ENCODE data around the gene MLLT3. TPM values are rescaled to one million over a fixed set of nuclear protein-coding genes. Genes with fewer than 3 reads are reported as not detected.

The MLLT3 gene
- total RNA-seq, 4 donors from 2014 or later, result 2.1 to 30.4 (median 14.0) TPM

DNA sequence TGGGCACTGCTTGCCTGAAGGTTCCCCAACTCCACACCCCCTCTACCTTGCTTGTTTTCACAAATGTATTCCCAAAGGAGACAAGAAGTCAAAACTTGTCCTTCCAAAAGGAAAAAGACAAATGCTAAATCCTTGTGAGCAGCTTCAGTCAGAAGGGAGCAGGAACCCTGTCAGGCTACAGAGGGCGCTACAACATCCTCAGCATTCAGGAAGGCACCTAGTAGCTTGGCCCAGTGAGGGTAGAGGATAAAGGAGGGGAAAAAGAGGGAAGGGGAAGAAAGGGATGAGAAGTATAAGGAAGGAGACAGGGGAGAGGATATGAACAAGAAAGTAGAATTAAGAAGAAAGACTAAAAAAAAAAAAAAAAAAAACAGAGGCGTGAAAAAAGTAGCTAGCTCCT, 97.5 kb downstream of the MLLT3 start:
- no peaks in the 10 kb centered on the region for H3K36me3 ChIP-seq
- no peaks in the 10 kb centered on the region for H3K27me3 ChIP-seq
- DNase-seq, result no peak
- intact Hi-C loops (cut with DNase I; ENCODE audit: low total_unique reads), result no loop called here
- no peak overlapping the region for H3K27ac ChIP-seq
- H3K4me1 ChIP-seq, result no peaks in the 10 kb centered on the region
- H3K4me3 ChIP-seq, result no peak overlapping the region
- no peaks in the 10 kb centered on the region for H3K9me3 ChIP-seq
- TF ChIP-seq CTCF (IDR thresholded peaks at IDR 0.05) (no peak), POLR2A (IDR thresholded peaks at IDR 0.05) (no peak)

DNA sequence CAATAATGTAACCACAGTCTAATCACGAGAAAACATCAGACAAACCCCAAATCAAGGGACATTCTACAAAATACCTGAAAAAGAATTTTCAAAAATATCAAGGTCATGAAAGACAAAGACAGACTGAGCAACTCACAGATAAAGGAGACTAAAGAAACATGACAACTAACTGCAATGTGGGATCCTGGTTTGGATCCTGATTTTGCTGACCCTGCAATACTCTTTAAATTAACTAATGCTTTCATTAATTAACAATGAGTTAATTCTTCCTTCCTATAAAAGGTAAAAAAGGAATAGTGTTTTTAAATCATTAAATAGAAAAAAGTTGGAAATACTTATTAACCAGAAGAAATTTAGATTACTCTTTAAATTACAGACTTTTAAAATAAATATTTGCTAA, 103.6 kb downstream of the MLLT3 start:
- intact Hi-C loops (cut with DNase I; ENCODE audit: low total_unique reads), result no loop called here
- H3K9me3 ChIP-seq, result no peaks in the 10 kb centered on the region

DNA sequence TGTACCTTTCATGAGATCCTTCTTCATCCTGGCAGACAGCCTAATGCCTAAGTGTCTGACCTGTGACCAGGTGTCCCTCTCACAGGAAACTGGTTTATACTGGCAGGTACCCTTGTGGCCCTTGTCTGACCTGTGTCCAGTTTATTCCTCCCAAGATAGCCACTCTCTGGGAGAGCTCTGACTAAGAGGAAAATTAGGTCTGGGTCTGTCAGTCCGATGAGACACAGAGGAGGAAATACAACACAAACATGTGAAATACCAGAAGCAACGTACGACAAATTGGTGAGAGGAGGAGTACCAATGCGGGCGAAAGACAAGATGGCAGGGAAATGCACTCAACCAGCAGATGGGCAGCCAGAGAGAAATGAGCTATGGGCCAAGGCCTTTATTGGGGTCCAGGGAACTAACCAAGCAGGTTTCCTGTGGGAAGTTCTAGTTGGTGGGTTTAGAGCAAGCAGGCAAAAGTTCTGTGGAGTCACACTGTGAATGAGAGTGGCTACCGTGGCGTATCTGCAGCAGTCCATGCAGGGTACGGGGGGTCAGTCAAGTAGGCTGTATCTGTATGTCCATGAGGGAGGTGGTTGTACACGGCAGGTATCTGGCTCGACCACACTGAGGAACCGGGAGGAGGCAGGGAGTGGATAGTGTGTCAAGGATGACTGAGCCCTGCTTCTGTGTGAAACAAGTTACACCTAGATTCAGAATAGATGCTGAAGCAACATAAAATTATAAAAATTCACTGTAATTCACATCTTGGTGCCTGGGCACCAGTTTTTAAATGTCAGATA, 109.0 kb downstream of the MLLT3 start:
- intact Hi-C loops (cut with DNase I; ENCODE audit: low total_unique reads), result no loop called here
- Histone ChIP-seq H3K9me3 (no peaks in the 10 kb centered on the region), H3K4me3 (no peak overlapping the region), H3K27me3 (no peaks in the 10 kb centered on the region), H3K4me1 (no peaks in the 10 kb centered on the region), H3K36me3 (no peaks in the 10 kb centered on the region), H3K27ac (peak overlapping the region; percentile 14 to 15)
- TF ChIP-seq POLR2A (IDR thresholded peaks at IDR 0.05) (no peak), CTCF (IDR thresholded peaks at IDR 0.05) (no peak)
- DNase-seq, result no peak

More for the DNA sequence above, 103.6 kb downstream of the MLLT3 start:
- H3K27ac ChIP-seq, result no peak overlapping the region
- no peaks in the 10 kb centered on the region for H3K4me1 ChIP-seq
- no peak for DNase-seq
- no peaks in the 10 kb centered on the region for H3K27me3 ChIP-seq
- H3K36me3 ChIP-seq, result no peaks in the 10 kb centered on the region
- TF ChIP-seq POLR2A (IDR thresholded peaks at IDR 0.05), result no peak
- no peak for TF ChIP-seq CTCF (IDR thresholded peaks at IDR 0.05)
- H3K4me3 ChIP-seq, result no peak overlapping the region

- TF ChIP-seq CTCF (IDR thresholded peaks at IDR 0.05) (no peak), POLR2A (IDR thresholded peaks at IDR 0.05) (no peak)
- Histone ChIP-seq H3K27me3 (no peaks in the 10 kb centered on the region), H3K36me3 (no peaks in the 10 kb centered on the region), H3K9me3 (no peaks in the 10 kb centered on the region), H3K27ac (peak overlapping the region; percentile 14 to 15), H3K4me3 (no peak overlapping the region), H3K4me1 (no peaks in the 10 kb centered on the region)
- intact Hi-C loops (cut with DNase I; ENCODE audit: low total_unique reads), result no loop called here
- DNase-seq, result no peak
These were observed 109.7 kb downstream of the MLLT3 start for GRCh38 chr9:20512636-20513035.

DNA sequence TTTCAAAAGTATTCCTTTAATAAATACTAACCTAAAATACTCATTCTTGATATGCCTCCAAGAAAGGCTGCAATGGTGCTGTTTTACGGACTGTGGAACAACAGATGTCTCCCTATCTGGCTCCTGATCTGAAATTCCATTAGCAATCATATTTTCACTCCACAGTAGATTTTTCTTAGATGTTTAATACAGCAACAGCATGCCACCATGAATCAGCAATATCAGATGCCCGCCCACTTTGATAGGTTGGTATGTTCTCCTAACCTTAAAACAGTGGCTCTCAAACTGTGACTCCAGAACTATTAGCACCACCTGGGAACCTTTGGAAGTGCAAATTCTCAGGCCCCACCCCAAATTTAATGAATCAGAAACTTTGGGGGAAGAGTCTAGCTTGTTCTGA, 110.2 kb downstream of the MLLT3 start:
- Histone ChIP-seq H3K27me3 (no peaks in the 10 kb centered on the region), H3K4me1 (no peaks in the 10 kb centered on the region), H3K36me3 (no peaks in the 10 kb centered on the region), H3K9me3 (no peaks in the 10 kb centered on the region), H3K4me3 (no peak overlapping the region), H3K27ac (peak overlapping the region; percentile 14 to 15)
- no peak for TF ChIP-seq POLR2A (IDR thresholded peaks at IDR 0.05)
- TF ChIP-seq CTCF (IDR thresholded peaks at IDR 0.05), result no peak
- no peak for DNase-seq
- intact Hi-C loops (cut with DNase I; ENCODE audit: low total_unique reads), result no loop called here

All from uterus (tissue), 4 donors.